ENCODE data around the gene TENM3.

GRCh38 chr4:182454440-182455013 lies 211.3 kb downstream of the TENM3 start:
- TF ChIP-seq, protein P1, sequence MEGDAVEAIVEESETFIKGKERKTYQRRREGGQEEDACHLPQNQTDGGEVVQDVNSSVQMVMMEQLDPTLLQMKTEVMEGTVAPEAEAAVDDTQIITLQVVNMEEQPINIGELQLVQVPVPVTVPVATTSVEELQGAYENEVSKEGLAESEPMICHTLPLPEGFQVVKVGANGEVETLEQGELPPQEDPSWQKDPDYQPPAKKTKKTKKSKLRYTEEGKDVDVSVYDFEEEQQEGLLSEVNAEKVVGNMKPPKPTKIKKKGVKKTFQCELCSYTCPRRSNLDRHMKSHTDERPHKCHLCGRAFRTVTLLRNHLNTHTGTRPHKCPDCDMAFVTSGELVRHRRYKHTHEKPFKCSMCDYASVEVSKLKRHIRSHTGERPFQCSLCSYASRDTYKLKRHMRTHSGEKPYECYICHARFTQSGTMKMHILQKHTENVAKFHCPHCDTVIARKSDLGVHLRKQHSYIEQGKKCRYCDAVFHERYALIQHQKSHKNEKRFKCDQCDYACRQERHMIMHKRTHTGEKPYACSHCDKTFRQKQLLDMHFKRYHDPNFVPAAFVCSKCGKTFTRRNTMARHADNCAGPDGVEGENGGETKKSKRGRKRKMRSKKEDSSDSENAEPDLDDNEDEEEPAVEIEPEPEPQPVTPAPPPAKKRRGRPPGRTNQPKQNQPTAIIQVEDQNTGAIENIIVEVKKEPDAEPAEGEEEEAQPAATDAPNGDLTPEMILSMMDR (IDR thresholded peaks at IDR 0.05; ENCODE audit: poor library complexity), result no peak
- TF ChIP-seq EZH2 (IDR thresholded peaks at IDR 0.05; ENCODE audit: borderline replicate concordance) (no peak), EZH2phosphoT487 (IDR thresholded peaks at IDR 0.05; ENCODE audit: low read depth, severe bottlenecking, unreplicated experiment) (no peak)

Measured in hepatocyte (in vitro differentiated cells).